Activated CD8-positive, alpha-beta T cell treated with anti-CD3 and anti-CD28 coated beads for 36 hours (primary cell): ENCODE results near the gene RPL29. TPM values are rescaled to one million over a fixed set of nuclear protein-coding genes. Genes with fewer than 3 reads are reported as not detected.

ENCODE experiments used
- ATAC-seq: fragments of 200-7000 bp; cut with Tn5 transposase; one replicate; pipeline ENCODE4 v1.10.0; 2021; ENCODE audit warnings: mild to moderate bottlenecking, moderate library complexity
- CTCF ChIA-PET: fragments of 350-600 bp; sonication (Branson Sonifier 250); formaldehyde crosslinking; loops from one replicate; lab custom pipeline; 2021; ENCODE audit warnings: antibody characterized with exemption; lab: Charles Lee
- POLR2A ChIA-PET: fragments of 350-600 bp; sonication (Branson Sonifier 250); formaldehyde crosslinking; loops from one replicate; lab custom pipeline; 2021; ENCODE audit warnings: antibody characterized with exemption; lab: Charles Lee
- DNase-seq: peaks from one replicate; pipeline ENCODE4 v3.0.0-alpha.2; 2020
- H3K27ac Mint-ChIP-seq: one replicate; pipeline ENCODE4 v1.8.0; 2021; ENCODE audit warnings: mild to moderate bottlenecking, mixed read lengths
- H3K27me3 Mint-ChIP-seq: one replicate; pipeline ENCODE4 v1.8.0; 2021; ENCODE audit warnings: mixed read lengths
- H3K36me3 Mint-ChIP-seq: one replicate; pipeline ENCODE4 v1.8.0; 2021; ENCODE audit warnings: low read depth, mixed read lengths
- H3K4me1 Mint-ChIP-seq: one replicate; pipeline ENCODE4 v1.8.0; 2021; ENCODE audit warnings: low read depth, mixed read lengths
- H3K4me3 Mint-ChIP-seq: one replicate; pipeline ENCODE4 v1.8.0; 2021; ENCODE audit warnings: mild to moderate bottlenecking, moderate library complexity, mixed read lengths
- H3K9me3 Mint-ChIP-seq: one replicate; pipeline ENCODE4 v1.8.0; 2021; ENCODE audit warnings: mixed read lengths
- CTCF ChIP-seq: fragments of 200-600 bp; IDR thresholded peaks from one replicate; pipeline ENCODE4 v1.8.0; 2022; ENCODE audit warnings: antibody characterized with exemption, mild to moderate bottlenecking
- intact Hi-C: fragments of 100-400 bp; cut with micrococcal nuclease; formaldehyde crosslinking; loops from one replicate; pipeline ENCODE4 v1.10.0; 2022
- total RNA-seq, 2 experiments: library from RNA; stranded (reverse); gene quantifications; one replicate each; pipeline ENCODE4 v1.2.3, GENCODE V29; 2021

RPL29 gene
- total RNA-seq, 2 experiments from 2014 or later = 2,039 to 2,045 TPM

DNA sequence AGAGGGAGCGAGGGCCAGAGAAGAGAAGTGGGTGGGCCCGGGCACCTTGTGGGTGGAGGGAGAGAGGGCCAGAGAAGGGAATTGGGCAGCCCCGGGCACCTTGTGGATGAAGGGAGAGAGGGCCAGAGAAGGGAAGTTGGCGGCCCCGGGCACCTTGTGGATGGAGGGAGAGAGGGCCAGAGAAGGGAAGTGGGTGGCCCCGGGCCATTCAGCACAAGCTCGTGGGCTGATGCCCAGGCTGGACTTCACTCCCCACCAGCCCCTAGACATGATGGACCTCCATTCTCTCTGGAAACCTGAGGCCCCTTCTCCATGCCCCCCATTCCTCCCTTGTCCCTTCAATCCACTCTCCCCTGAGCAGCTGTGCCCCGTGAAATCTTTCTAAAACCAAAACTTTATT lies 44.9 kb upstream of the RPL29 start:
- intact Hi-C loops = no loop called here
- H3K27me3 Mint-ChIP-seq = no peaks in the 10 kb centered on the region
- DNase-seq (no peak), ATAC-seq (no peak)
- H3K27ac Mint-ChIP-seq = no peak overlapping the region
- H3K36me3 Mint-ChIP-seq = no peaks in the 10 kb centered on the region
- CTCF ChIA-PET = interaction anchor here (1.1 to 6.3 kb wide), 6 partner anchors 12 to 104 kb away, joined by 3 to 37 read pairs (median 4); partner anchors contain the start of gene ACY1
- no peaks in the 10 kb centered on the region for H3K4me1 Mint-ChIP-seq
- POLR2A ChIA-PET = interaction anchor here (0.7 to 1.2 kb wide), 2 partner anchors 12 to 15 kb away, joined by 3 to 4 read pairs; partner anchors contain the start of gene DUSP7
- no peak for TF ChIP-seq CTCF
- H3K9me3 Mint-ChIP-seq = no peaks in the 10 kb centered on the region
- no peak overlapping the region for H3K4me3 Mint-ChIP-seq

GRCh38 chr3:52039846-52040245 lies 44.2 kb upstream of the RPL29 start:
- DNase-seq (no peak), ATAC-seq (no peak)
- H3K9me3 Mint-ChIP-seq = no peaks in the 10 kb centered on the region
- TF ChIP-seq CTCF = no peak
- ChIA-PET CTCF (interaction anchor here (1.2 to 6.3 kb wide), 2 partner anchors 13 to 83 kb away, joined by 3 to 37 read pairs; no protein-coding TSS in a partner anchor), POLR2A (no interaction called here)
- no peaks in the 10 kb centered on the region for H3K27me3 Mint-ChIP-seq
- no peaks in the 10 kb centered on the region for H3K4me1 Mint-ChIP-seq
- no peak overlapping the region for H3K27ac Mint-ChIP-seq
- intact Hi-C loops = no loop called here
- no peak overlapping the region for H3K4me3 Mint-ChIP-seq
- H3K36me3 Mint-ChIP-seq = no peaks in the 10 kb centered on the region

DNA sequence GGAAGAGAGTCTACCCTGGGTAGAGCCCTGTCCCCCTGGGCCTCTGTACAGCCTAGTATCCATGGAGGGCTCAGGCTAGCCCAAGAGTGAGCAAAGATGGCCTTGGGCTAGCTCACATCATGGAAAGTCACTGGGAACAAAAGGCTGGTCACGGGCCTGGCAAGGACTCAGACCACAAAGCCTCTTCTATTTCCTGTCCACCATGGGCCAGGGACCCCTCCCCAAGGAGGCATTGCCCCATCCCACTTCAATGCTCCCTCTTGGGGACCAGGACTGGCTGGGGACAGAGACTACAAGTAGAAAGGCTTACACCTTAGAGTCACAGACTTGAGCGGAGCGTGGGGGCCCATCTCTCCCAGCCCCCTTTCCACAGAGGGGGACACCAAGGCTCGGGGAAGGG lies 43.7 kb upstream of the RPL29 start:
- ChIA-PET POLR2A (interaction anchor here (0.6 kb wide), 1 partner anchor 16 kb away, joined by 3 read pairs; no protein-coding TSS in a partner anchor), CTCF (interaction anchor here (1.2 to 6.3 kb wide), 2 partner anchors 14 to 84 kb away, joined by 3 to 37 read pairs; no protein-coding TSS in a partner anchor)
- Mint-ChIP-seq H3K4me1 (no peaks in the 10 kb centered on the region), H3K27me3 (no peaks in the 10 kb centered on the region), H3K9me3 (no peaks in the 10 kb centered on the region), H3K27ac (no peak overlapping the region), H3K36me3 (no peaks in the 10 kb centered on the region), H3K4me3 (no peak overlapping the region)
- TF ChIP-seq CTCF = no peak
- ATAC-seq (no peak), DNase-seq (no peak)
- intact Hi-C loops = no loop called here

DNA sequence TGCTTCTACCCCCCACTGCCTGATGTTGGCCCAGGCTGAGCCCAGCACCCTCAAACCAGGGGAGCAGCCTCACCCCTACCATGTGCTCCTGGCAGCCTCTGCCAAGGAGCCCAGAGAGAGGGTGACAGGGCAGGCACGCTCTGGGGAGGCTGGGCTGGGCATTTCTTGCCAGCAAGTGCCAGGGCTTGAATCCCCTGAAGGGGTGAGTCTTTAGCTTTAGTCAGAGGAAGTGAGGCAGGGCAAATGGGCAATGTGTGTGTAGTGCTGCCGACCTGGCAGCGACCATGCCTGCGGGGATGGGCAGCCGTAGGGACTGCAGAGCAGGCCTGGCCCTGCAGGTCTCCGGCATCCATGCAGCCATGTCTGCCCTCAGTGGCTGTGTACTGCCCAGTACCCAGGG lies 42.5 kb upstream of the RPL29 start:
- intact Hi-C loops = no loop called here
- no peaks in the 10 kb centered on the region for H3K27me3 Mint-ChIP-seq
- POLR2A ChIA-PET = no interaction called here
- H3K4me3 Mint-ChIP-seq = no peak overlapping the region
- H3K27ac Mint-ChIP-seq = no peak overlapping the region
- DNase-seq = no peak
- no peaks in the 10 kb centered on the region for H3K36me3 Mint-ChIP-seq
- H3K4me1 Mint-ChIP-seq = no peaks in the 10 kb centered on the region
- no peak for TF ChIP-seq CTCF
- no peaks in the 10 kb centered on the region for H3K9me3 Mint-ChIP-seq
- no peak for ATAC-seq
- CTCF ChIA-PET = interaction anchor here (2.7 kb wide), 1 partner anchor 37 kb away, joined by 9 read pairs; no protein-coding TSS in a partner anchor

GRCh38 chr3:52037291-52037690 lies 41.6 kb upstream of the RPL29 start:
- no peaks in the 10 kb centered on the region for H3K4me1 Mint-ChIP-seq
- no peak for TF ChIP-seq CTCF
- intact Hi-C loops = no loop called here
- DNase-seq (no peak), ATAC-seq (no peak)
- H3K36me3 Mint-ChIP-seq = no peaks in the 10 kb centered on the region
- no peaks in the 10 kb centered on the region for H3K27me3 Mint-ChIP-seq
- H3K4me3 Mint-ChIP-seq = no peak overlapping the region
- H3K9me3 Mint-ChIP-seq = no peaks in the 10 kb centered on the region
- CTCF ChIA-PET = interaction anchor here (0.8 to 2.7 kb wide), 2 partner anchors 19 to 36 kb away, joined by 3 to 9 read pairs; no protein-coding TSS in a partner anchor
- POLR2A ChIA-PET = no interaction called here
- H3K27ac Mint-ChIP-seq = no peak overlapping the region
